A673 (cell line): Measurements from ENCODE around the gene PWWP2B.

ENCODE experiments used
- CTCF ChIP-seq: fragments of 300-800, 200-600 bp; sonication (generic); conservative IDR thresholded peaks from 2 replicates; pipeline ENCODE4 v1.5.1; 2017; ENCODE audit warnings: low read depth, mild to moderate bottlenecking, antibody characterized with exemption, low read length, moderate library complexity, mixed read lengths
- EZH2 ChIP-seq: fragments of 200-600 bp; sonication (generic); IDR thresholded peaks from 2 replicates; pipeline ENCODE4 v1.6.1; 2017; ENCODE audit warnings: borderline replicate concordance, low read depth, mild to moderate bottlenecking, mixed read lengths, antibody characterized with exemption, low read length; ENCODE audit not compliant: poor library complexity, severe bottlenecking

DNA sequence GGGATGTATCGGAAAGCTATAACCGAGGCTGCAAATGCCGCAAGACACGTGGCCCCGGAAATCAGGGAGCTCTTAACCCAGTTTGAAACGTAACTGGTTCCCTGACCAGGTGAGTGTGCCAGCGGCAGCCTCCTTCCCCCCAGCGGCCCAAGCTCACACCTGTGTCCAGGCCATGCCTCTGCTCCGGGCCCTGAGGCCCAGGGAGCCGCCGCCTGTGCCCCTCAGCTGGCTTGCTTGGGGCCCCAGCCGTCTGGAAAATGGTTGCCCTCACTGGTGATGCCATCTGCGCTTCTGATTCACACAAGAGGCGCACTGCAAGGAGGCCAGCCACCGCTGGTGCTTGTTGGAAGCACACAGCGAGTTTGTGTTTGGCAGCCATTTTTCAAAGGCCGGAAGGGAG, 9.2 kb downstream of the PWWP2B start:
- TF ChIP-seq CTCF (no peak), EZH2 (no peak)
